Measurements from ENCODE around the gene KCNA3. TPM values are rescaled to one million over a fixed set of nuclear protein-coding genes. Genes with fewer than 3 reads are reported as not detected.
A peak's percentile ranks its signal among the peaks of the same experiment; 100 is the strongest.

The KCNA3 gene
- total RNA-seq, 1 donor from 2014 or later, result 8.9 TPM

- TF ChIP-seq, protein P1, sequence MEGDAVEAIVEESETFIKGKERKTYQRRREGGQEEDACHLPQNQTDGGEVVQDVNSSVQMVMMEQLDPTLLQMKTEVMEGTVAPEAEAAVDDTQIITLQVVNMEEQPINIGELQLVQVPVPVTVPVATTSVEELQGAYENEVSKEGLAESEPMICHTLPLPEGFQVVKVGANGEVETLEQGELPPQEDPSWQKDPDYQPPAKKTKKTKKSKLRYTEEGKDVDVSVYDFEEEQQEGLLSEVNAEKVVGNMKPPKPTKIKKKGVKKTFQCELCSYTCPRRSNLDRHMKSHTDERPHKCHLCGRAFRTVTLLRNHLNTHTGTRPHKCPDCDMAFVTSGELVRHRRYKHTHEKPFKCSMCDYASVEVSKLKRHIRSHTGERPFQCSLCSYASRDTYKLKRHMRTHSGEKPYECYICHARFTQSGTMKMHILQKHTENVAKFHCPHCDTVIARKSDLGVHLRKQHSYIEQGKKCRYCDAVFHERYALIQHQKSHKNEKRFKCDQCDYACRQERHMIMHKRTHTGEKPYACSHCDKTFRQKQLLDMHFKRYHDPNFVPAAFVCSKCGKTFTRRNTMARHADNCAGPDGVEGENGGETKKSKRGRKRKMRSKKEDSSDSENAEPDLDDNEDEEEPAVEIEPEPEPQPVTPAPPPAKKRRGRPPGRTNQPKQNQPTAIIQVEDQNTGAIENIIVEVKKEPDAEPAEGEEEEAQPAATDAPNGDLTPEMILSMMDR (IDR thresholded peaks at IDR 0.05), result no peak
- no peaks in the 10 kb centered on the region for H3K27me3 ChIP-seq
- no peak overlapping the region for H3K27ac ChIP-seq
- no peaks in the 10 kb centered on the region for H3K9me3 ChIP-seq
- ATAC-seq (peak; percentile 67), DNase-seq (peak; percentile 81)
- H3K36me3 ChIP-seq, result no peaks in the 10 kb centered on the region
- intact Hi-C loops (cut with DNase I), result loop anchor here (5.0 kb wide), 1 partner anchor 138 kb away; no protein-coding TSS in a partner anchor
- peaks cover 18% of the 10 kb centered on the region for H3K4me1 ChIP-seq
- H3K4me3 ChIP-seq, result no peak overlapping the region
Measured at GRCh38 chr1:110634455-110635311, 40.1 kb downstream of the KCNA3 start.

GRCh38 chr1:110634086-110634454, 40.7 kb downstream of the KCNA3 start:
- no peak for ATAC-seq
- no peaks in the 10 kb centered on the region for H3K9me3 ChIP-seq
- H3K27ac ChIP-seq, result no peak overlapping the region
- no peak overlapping the region for H3K4me3 ChIP-seq
- no peaks in the 10 kb centered on the region for H3K27me3 ChIP-seq
- intact Hi-C loops (cut with DNase I), result loop anchor here (5.0 kb wide), 1 partner anchor 138 kb away; no protein-coding TSS in a partner anchor
- H3K4me1 ChIP-seq, result peaks cover 18% of the 10 kb centered on the region
- no peaks in the 10 kb centered on the region for H3K36me3 ChIP-seq
- TF ChIP-seq, protein P1 (IDR thresholded peaks at IDR 0.05), result no peak
- DNase-seq, result no peak

- Histone ChIP-seq H3K9me3 (no peaks in the 10 kb centered on the region), H3K27me3 (no peaks in the 10 kb centered on the region), H3K36me3 (no peaks in the 10 kb centered on the region), H3K27ac (no peak overlapping the region), H3K4me3 (no peak overlapping the region), H3K4me1 (peaks cover 18% of the 10 kb centered on the region)
- TF ChIP-seq, protein P1 (IDR thresholded peaks at IDR 0.05), result no peak
- ATAC-seq (no peak), DNase-seq (no peak)
- intact Hi-C loops (cut with DNase I), result loop anchor here (5.0 kb wide), 1 partner anchor 139 kb away; no protein-coding TSS in a partner anchor
Measured at GRCh38 chr1:110633646-110634030, 41.1 kb downstream of the KCNA3 start.

- Histone ChIP-seq H3K9me3 (no peaks in the 10 kb centered on the region), H3K27ac (no peak overlapping the region), H3K27me3 (no peaks in the 10 kb centered on the region), H3K4me3 (no peak overlapping the region), H3K4me1 (peaks cover 18% of the 10 kb centered on the region), H3K36me3 (no peaks in the 10 kb centered on the region)
- DNase-seq, result no peak
- intact Hi-C loops (cut with DNase I), result loop anchor here (5.0 kb wide), 1 partner anchor 140 kb away; no protein-coding TSS in a partner anchor
- ATAC-seq, result no peak
- TF ChIP-seq, protein P1 (IDR thresholded peaks at IDR 0.05), result no peak
Measured at GRCh38 chr1:110631836-110632620, 42.7 kb downstream of the KCNA3 start.

DNA sequence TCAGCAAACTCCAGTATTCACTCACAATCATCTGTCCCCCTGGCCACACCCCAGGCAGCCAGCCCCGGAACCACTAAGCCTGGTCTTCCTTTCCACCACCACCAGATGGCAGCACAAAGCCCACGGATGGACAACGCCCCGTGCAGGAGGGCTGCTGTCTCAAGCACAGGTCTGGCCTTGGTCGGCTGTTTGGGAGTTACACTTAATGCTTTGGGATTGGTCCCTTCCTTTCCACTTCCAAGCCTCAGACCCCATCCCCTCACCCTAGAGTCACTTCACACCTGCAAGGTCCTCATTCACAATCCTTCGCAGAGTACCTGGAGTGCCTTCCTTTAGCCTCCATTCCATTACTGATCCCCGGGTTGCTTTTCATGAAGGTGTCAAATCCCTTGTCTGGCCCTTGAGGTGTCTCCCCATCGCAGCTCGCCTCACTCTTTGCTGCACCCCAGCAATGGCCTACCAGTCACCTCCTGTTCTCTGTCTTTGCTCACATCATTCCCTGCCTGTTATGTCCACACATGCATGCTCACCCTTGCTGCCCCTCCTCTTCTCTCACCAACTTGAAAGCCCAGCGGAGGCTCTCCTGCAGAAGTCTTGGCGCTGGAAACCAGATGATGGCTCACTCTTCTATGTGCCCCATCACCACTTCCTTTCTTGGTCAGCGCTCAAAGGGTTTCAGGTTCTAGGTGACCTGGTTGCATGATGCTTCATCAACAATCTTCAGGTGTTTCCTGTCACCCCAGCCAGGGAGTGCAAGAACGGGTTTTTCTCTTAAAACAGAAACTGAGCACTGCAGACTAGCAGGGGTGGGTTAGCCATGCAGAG, 43.7 kb downstream of the KCNA3 start:
- Histone ChIP-seq H3K9me3 (no peaks in the 10 kb centered on the region), H3K4me3 (no peak overlapping the region), H3K4me1 (peaks cover 18% of the 10 kb centered on the region), H3K36me3 (no peaks in the 10 kb centered on the region), H3K27me3 (no peaks in the 10 kb centered on the region), H3K27ac (no peak overlapping the region)
- intact Hi-C loops (cut with DNase I), result loop anchor here (5.0 kb wide), 1 partner anchor 141 kb away; no protein-coding TSS in a partner anchor
- DNase-seq (peak; percentile 87), ATAC-seq (peak; percentile 93)
- TF ChIP-seq, protein P1 (IDR thresholded peaks at IDR 0.05), result peak; percentile 87

All from upper lobe of right lung (tissue), 1 donor.